ENCODE results near the gene OXCT1. TPM values are rescaled to one million over a fixed set of nuclear protein-coding genes. Genes with fewer than 3 reads are reported as not detected.
"Not testable (repeated sequence)": the region's sequence is repeated elsewhere in the genome, so short reads cannot be mapped to it uniquely, and the experiment has no call there.

The OXCT1 gene
- total RNA-seq, 4 donors from 2014 or later: 19.5 to 335 (median 25.1) TPM

GRCh38 chr5:41736641-41737040 lies 133.6 kb downstream of the OXCT1 start:
- TF ChIP-seq POLR2A (IDR thresholded peaks at IDR 0.05): no peak
- TF ChIP-seq CTCF (IDR thresholded peaks at IDR 0.05): no peak
- no peaks in the 10 kb centered on the region for H3K4me1 ChIP-seq
- intact Hi-C loops (cut with DNase I): no loop called here
- peaks cover 0 to 13% of the 10 kb centered on the region in 2 donors for H3K36me3 ChIP-seq
- DNase-seq: no peak
- H3K27ac ChIP-seq: no peak overlapping the region
- H3K9me3 ChIP-seq: no peaks in the 10 kb centered on the region
- no peak overlapping the region for H3K4me3 ChIP-seq (replicated peaks in 1 of 3)
- no peaks in the 10 kb centered on the region for H3K27me3 ChIP-seq

GRCh38 chr5:41735213-41735612 lies 135.0 kb downstream of the OXCT1 start:
- Histone ChIP-seq H3K27me3 (no peaks in the 10 kb centered on the region), H3K4me1 (no peaks in the 10 kb centered on the region), H3K9me3 (no peaks in the 10 kb centered on the region), H3K4me3 (replicated peaks in 1 of 3) (no peak overlapping the region), H3K36me3 (peaks cover 0 to 13% of the 10 kb centered on the region in 2 donors), H3K27ac (no peak overlapping the region)
- DNase-seq: no peak
- no peak for TF ChIP-seq POLR2A (IDR thresholded peaks at IDR 0.05)
- intact Hi-C loops (cut with DNase I): no loop called here

DNA sequence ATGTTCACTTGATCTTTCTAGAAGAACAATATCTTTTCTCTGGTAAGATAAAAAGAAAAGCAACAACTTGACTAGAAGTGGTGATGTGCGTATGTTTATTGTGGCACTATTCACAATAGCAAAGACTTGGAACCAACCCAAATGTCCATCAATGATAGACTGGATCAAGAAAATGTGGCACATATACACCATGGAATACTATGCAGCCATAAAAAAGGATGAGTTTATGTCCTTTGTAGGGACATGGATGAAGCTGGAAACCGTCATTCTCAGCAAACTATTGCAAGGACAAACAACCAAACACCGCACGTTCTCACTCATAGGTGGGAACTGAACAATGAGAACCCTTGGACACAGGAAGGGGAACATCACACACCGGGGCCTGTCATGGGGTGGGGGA lies 140.8 kb downstream of the OXCT1 start:
- DNase-seq; H3K9me3 ChIP-seq; H3K36me3 ChIP-seq; H3K4me3 ChIP-seq (replicated peaks in 1 of 3); H3K4me1 ChIP-seq; intact Hi-C loops (cut with DNase I); H3K27me3 ChIP-seq; H3K27ac ChIP-seq: not testable (repeated sequence)
- WGBS, 2 donors: 95 to 98% methylated on average over 5 of the region's 5 CpGs

GRCh38 chr5:41728281-41728680 lies 141.9 kb downstream of the OXCT1 start:
- Histone ChIP-seq H3K4me1 (no peaks in the 10 kb centered on the region), H3K36me3 (no peaks in the 10 kb centered on the region), H3K4me3 (replicated peaks in 1 of 3) (no peak overlapping the region), H3K27me3 (no peaks in the 10 kb centered on the region), H3K27ac (no peak overlapping the region), H3K9me3 (no peaks in the 10 kb centered on the region)
- no peak for TF ChIP-seq POLR2A (IDR thresholded peaks at IDR 0.05)
- no peak for TF ChIP-seq CTCF (IDR thresholded peaks at IDR 0.05)
- 61 to 62% methylated on average over 4 of the region's 4 CpGs for WGBS, 2 donors
- intact Hi-C loops (cut with DNase I): no loop called here
- DNase-seq: no peak

DNA sequence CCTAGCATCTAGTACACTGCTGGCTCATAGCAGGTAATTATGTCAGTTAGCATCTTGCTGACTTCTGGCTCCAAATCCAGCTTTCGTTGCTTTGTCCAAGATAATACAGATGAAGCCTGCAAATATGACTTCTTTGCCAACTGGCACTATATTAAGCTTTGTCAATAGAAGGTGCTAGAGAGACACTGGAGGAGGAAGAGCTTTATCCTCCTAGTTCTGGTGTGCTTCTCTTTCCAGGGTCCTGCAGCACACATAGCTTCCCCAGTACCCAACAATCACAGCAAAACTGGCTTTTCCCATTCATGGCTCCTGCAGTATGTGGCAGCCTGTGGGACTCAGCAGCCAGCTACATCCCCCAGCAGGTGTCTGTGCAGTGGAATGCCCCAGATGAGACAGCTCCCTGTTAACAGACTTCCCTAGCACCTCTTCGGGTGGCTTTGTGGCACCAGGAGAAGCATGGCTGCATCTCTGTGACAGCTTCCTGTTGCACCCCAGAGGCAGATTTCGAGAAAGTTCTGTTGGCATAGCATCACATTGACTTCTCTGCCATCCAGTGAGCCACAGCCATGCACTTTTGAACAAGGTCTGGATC lies 147.8 kb downstream of the OXCT1 start:
- intact Hi-C loops (cut with DNase I): no loop called here
- no peak overlapping the region for H3K4me3 ChIP-seq (replicated peaks in 1 of 3)
- H3K4me1 ChIP-seq: no peaks in the 10 kb centered on the region
- H3K27ac ChIP-seq: no peak overlapping the region
- H3K36me3 ChIP-seq: no peaks in the 10 kb centered on the region
- WGBS, 2 donors: 75 to 85% methylated on average over 3 of the region's 3 CpGs
- H3K9me3 ChIP-seq: no peaks in the 10 kb centered on the region
- no peak for TF ChIP-seq CTCF (IDR thresholded peaks at IDR 0.05)
- no peaks in the 10 kb centered on the region for H3K27me3 ChIP-seq
- DNase-seq: no peak

DNA sequence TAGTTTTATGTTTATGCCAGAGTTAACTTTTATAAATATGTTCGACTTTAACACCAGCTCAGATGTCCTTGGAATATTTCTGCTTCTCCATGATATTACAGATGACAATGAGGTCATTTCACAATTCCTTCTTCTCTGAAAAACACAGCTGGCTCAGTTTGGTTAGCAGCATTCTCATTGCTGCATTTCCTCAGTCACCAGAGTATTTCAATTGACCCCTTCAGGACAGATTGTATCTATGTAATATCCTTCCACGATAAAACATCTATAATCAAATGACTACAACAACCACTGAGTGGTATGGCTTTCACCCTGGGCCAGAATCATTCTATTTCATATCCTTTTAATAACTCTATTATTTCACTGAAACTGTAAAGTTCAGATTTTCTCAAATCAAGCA lies 148.7 kb downstream of the OXCT1 start:
- intact Hi-C loops (cut with DNase I): no loop called here
- no peak for DNase-seq
- Histone ChIP-seq H3K4me1 (no peaks in the 10 kb centered on the region), H3K27ac (no peak overlapping the region), H3K9me3 (no peaks in the 10 kb centered on the region), H3K27me3 (no peaks in the 10 kb centered on the region), H3K36me3 (no peaks in the 10 kb centered on the region), H3K4me3 (replicated peaks in 1 of 3) (no peak overlapping the region)
- TF ChIP-seq CTCF (IDR thresholded peaks at IDR 0.05) (no peak), POLR2A (IDR thresholded peaks at IDR 0.05) (no peak)
- 55 to 57% methylated on average over 2 of the region's 2 CpGs for WGBS, 2 donors

Data from thyroid gland (tissue), 4 donors.